CD14-positive monocyte (primary cell): ENCODE results near the gene PLPPR4. TPM values are rescaled to one million over a fixed set of nuclear protein-coding genes. Genes with fewer than 3 reads are reported as not detected.

Experiments used
- DNase-seq, 3 donors: peaks; one replicate each; pipeline ENCODE4 v3.0.0-alpha.2; 2011 to 2022
- H2AFZ ChIP-seq: 2 replicates; pipeline ENCODE4 v1.6.0; 2012; ENCODE audit warnings: mild to moderate bottlenecking, low read depth, low read length, inconsistent platforms; ENCODE audit not compliant: insufficient read depth, poor library complexity, severe bottlenecking
- H3K27ac ChIP-seq, 2 donors: 1 replicate in 1 of 2; 2 replicates in 1 of 2; pipeline ENCODE4 v1.5.1; 2012 to 2013; ENCODE audit warnings: low read length in 2 of 2, control low read depth in 1 of 2, inconsistent platforms in 1 of 2, low read depth in 1 of 2, mild to moderate bottlenecking in 1 of 2
- H3K27me3 ChIP-seq, 2 donors: one replicate each; pipeline versions ENCODE4 v1.6.0 to v1.6.1; 2011 to 2013; ENCODE audit warnings: low read length in 2 of 2; ENCODE audit not compliant: control insufficient read depth in 2 of 2, insufficient read depth in 2 of 2
- H3K36me3 ChIP-seq, 2 donors: replicated peaks in 1 of 2; 1 replicate in 1 of 2; 2 replicates in 1 of 2; pipeline versions ENCODE4 v1.5.1 to v1.6.1; 2012 to 2013; ENCODE audit warnings: low read length in 2 of 2, control low read depth in 1 of 2, inconsistent platforms in 1 of 2, mild to moderate bottlenecking in 1 of 2; ENCODE audit not compliant: insufficient read depth in 2 of 2, control insufficient read depth in 1 of 2
- H3K4me1 ChIP-seq, 2 donors: 1 replicate in 1 of 2; 2 replicates in 1 of 2; pipeline versions ENCODE4 v1.5.1 to v1.6.1; 2012 to 2013; ENCODE audit warnings: low read length in 2 of 2, control low read depth in 1 of 2, inconsistent platforms in 1 of 2, mild to moderate bottlenecking in 1 of 2, moderate library complexity in 1 of 2; ENCODE audit not compliant: insufficient read depth in 2 of 2, control insufficient read depth in 1 of 2
- H3K4me2 ChIP-seq: replicated peaks from 2 replicates; pipeline ENCODE3; 2012; ENCODE audit warnings: low read length, moderate library complexity, mild to moderate bottlenecking; ENCODE audit not compliant: poor library complexity, severe bottlenecking; ENCODE audit errors: extremely low read depth
- H3K4me3 ChIP-seq, 3 experiments: fragments of 200-600 bp in 1 of 3; sonication (generic) in 1 of 3; replicated peaks in 1 of 3; 1 replicate in 2 of 3; 2 replicates in 1 of 3; pipeline ENCODE4 v1.5.1; 2011 to 2013; ENCODE audit warnings: low read length in 3 of 3, mild to moderate bottlenecking in 3 of 3, control low read depth in 2 of 3, low read depth in 2 of 3, inconsistent platforms in 1 of 3, moderate library complexity in 1 of 3
- H3K79me2 ChIP-seq: 2 replicates; pipeline ENCODE4 v1.6.0; 2012; ENCODE audit warnings: mild to moderate bottlenecking, control low read depth, inconsistent platforms, low read length, moderate library complexity; ENCODE audit not compliant: insufficient read depth
- H3K9ac ChIP-seq: 2 replicates; pipeline ENCODE4 v1.6.0; 2017; ENCODE audit warnings: low read length, mild to moderate bottlenecking; ENCODE audit not compliant: insufficient read depth, poor library complexity, severe bottlenecking
- H3K9me3 ChIP-seq, 2 donors: replicated peaks in 1 of 2; 1 replicate in 1 of 2; 2 replicates in 1 of 2; pipeline versions ENCODE4 v1.5.1 to v1.6.1; 2012 to 2013; ENCODE audit warnings: low read length in 2 of 2, control low read depth in 1 of 2; ENCODE audit not compliant: control insufficient read depth in 1 of 2, insufficient read depth in 1 of 2
- H4K20me1 ChIP-seq: 2 replicates; pipeline ENCODE4 v1.6.0; 2012; ENCODE audit warnings: mild to moderate bottlenecking, low read length, control low read depth, moderate library complexity; ENCODE audit not compliant: insufficient read depth
- H3K27ac Mint-ChIP-seq, 7 donors: one replicate each; pipeline ENCODE4 v1.8.0; 2020; ENCODE audit warnings: mild to moderate bottlenecking in 7 of 7, mixed read lengths in 7 of 7, moderate library complexity in 6 of 7, inconsistent platforms in 2 of 7
- H3K27me3 Mint-ChIP-seq, 3 donors: one replicate each; pipeline ENCODE4 v1.8.0; 2021 to 2022; ENCODE audit warnings: low read depth in 3 of 3, mild to moderate bottlenecking in 3 of 3, mixed read lengths in 3 of 3, moderate library complexity in 3 of 3, inconsistent platforms in 1 of 3
- H3K36me3 Mint-ChIP-seq, 2 donors: one replicate each; pipeline ENCODE4 v1.8.0; 2020; ENCODE audit warnings: mixed read lengths in 2 of 2, inconsistent platforms in 1 of 2, mild to moderate bottlenecking in 1 of 2
- H3K4me1 Mint-ChIP-seq: one replicate; pipeline ENCODE4 v1.8.0; 2020; ENCODE audit warnings: mild to moderate bottlenecking, mixed read lengths
- H3K4me3 Mint-ChIP-seq, 2 donors: one replicate each; pipeline ENCODE4 v1.8.0; 2020; ENCODE audit warnings: mild to moderate bottlenecking in 2 of 2, mixed read lengths in 2 of 2, moderate library complexity in 1 of 2
- H3K9me3 Mint-ChIP-seq, 7 donors: one replicate each; pipeline ENCODE4 v1.8.0; 2020 to 2022; ENCODE audit warnings: mixed read lengths in 7 of 7, mild to moderate bottlenecking in 6 of 7, moderate library complexity in 6 of 7, inconsistent platforms in 2 of 7
- WGBS: methylation state at CpG from one replicate; pipeline ENCODE4 v1.1.5; 2013; ENCODE audit warnings: missing lambda C conversion rate; ENCODE audit not compliant: insufficient coverage; 5-methylcytosine and 5-hydroxymethylcytosine counted together
- intact Hi-C, 2 donors: fragments of 100-400 bp; cut with micrococcal nuclease; formaldehyde crosslinking; loops; one replicate each; pipeline versions ENCODE4 v1.15.0 to v1.15.1; 2023
- polyA plus RNA-seq, 3 donors: library from polyadenylated mRNA; depleted of rRNA in 1 of 3; unstranded in 2 of 3; stranded (reverse) in 1 of 3; fragments of 300-500 nt in 2 of 3; fragments of >200 nt in 1 of 3; fragmentation: Illumina TruSeq in 2 of 3; gene quantifications; 1 replicate in 2 of 3; 2 replicates in 1 of 3; pipeline ENCODE4 v1.2.3, GENCODE V29; 2012 to 2021
- TF ChIP-seq, protein P1 (sequence below): fragments of 200-600 bp; IDR thresholded peaks from one replicate; pipeline ENCODE4 v1.8.0; 2022; ENCODE audit warnings: antibody characterized with exemption, mild to moderate bottlenecking

Gene PLPPR4
- polyA plus RNA-seq, 3 donors, result not detected

DNA sequence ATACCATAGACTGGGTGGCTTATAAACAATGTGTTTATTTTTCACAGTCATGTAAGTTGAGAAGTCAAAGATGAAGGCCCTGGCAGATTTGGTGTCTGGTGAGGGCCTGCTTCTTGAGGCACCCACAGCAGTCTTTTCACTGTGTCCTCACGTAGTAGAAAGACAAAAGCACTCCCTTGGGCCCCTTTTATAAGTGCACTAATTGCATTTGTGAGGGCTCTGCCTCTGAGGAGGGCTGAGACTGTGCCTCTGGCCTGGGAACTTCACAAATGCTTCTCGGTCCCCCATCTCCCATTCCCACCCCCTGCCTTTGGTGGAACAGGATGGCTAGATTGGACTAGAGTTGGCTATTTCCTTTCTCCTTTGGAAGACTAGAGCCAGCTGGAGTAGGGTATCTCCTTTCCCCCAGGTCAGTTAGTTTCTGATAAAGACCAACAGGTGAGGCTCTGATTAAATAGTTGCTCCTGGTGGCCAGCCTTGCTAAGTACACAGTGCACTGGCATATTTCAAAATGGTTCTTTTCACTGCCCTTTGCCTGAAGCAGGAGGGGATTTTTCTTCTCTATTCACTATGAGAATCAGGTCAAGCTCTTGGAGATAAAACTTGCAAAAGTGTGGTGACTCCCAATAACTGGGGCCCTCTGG, 82.9 kb downstream of the PLPPR4 start:
- H3K4me1 ChIP-seq, result no peaks in the 10 kb centered on the region
- no peaks in the 10 kb centered on the region for H3K36me3 Mint-ChIP-seq
- intact Hi-C loops, result no loop called here
- peaks cover 0 to 5% (median 3%) of the 10 kb centered on the region in 7 donors for H3K9me3 Mint-ChIP-seq
- H3K4me2 ChIP-seq, result no peak overlapping the region
- H3K27me3 ChIP-seq, result no peaks in the 10 kb centered on the region
- H3K27me3 Mint-ChIP-seq, result no peaks in the 10 kb centered on the region
- no peaks in the 10 kb centered on the region for H3K36me3 ChIP-seq
- no peaks in the 10 kb centered on the region for H4K20me1 ChIP-seq
- no peak overlapping the region for H3K27ac ChIP-seq
- no peak overlapping the region for H3K4me3 Mint-ChIP-seq
- TF ChIP-seq, protein P1, sequence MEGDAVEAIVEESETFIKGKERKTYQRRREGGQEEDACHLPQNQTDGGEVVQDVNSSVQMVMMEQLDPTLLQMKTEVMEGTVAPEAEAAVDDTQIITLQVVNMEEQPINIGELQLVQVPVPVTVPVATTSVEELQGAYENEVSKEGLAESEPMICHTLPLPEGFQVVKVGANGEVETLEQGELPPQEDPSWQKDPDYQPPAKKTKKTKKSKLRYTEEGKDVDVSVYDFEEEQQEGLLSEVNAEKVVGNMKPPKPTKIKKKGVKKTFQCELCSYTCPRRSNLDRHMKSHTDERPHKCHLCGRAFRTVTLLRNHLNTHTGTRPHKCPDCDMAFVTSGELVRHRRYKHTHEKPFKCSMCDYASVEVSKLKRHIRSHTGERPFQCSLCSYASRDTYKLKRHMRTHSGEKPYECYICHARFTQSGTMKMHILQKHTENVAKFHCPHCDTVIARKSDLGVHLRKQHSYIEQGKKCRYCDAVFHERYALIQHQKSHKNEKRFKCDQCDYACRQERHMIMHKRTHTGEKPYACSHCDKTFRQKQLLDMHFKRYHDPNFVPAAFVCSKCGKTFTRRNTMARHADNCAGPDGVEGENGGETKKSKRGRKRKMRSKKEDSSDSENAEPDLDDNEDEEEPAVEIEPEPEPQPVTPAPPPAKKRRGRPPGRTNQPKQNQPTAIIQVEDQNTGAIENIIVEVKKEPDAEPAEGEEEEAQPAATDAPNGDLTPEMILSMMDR, result no peak
- no peaks in the 10 kb centered on the region for H3K4me1 Mint-ChIP-seq
- H3K27ac Mint-ChIP-seq, result no peak overlapping the region
- H3K9ac ChIP-seq, result no peak overlapping the region
- no peaks in the 10 kb centered on the region for H3K79me2 ChIP-seq
- WGBS, result 80% methylated on average over 1 of the region's 2 CpGs
- no peaks in the 10 kb centered on the region for H3K9me3 ChIP-seq
- H2AFZ ChIP-seq, result no peak overlapping the region
- DNase-seq, result no peak
- no peak overlapping the region for H3K4me3 ChIP-seq

DNA sequence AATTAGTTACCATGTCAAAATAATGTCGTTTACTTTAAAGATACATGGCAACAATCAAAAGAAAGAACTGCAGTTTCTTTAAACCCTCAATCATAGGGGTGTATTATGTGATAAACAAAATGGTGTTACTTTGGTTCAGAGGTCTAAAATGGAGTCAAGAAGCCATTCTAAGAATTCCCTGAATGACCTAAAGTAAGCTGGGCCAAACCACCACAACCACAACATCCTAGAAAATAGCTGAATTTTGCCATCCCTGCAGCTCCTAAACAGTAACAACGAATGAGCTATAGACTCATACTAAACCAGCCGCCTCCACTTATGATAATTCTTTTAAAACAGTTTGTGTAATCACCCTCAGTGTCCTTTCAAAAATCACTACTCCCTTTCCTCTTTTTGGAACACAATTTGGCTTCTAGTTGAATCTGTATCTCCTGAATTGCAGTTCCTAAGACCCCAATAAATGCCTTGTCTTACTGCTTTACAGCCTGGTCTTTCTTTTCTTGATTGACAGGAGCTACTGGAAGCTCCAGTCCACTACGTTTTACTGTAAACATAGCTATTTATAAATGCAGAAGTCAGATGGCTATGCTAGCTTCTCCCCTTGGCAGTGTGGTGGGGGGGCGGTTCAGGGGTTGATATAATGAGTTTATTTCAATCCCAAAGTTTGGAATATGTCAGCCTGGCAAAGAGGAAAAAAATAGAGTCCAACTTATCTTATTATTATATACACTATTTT, 84.3 kb downstream of the PLPPR4 start:
- Mint-ChIP-seq H3K27me3 (no peaks in the 10 kb centered on the region), H3K27ac (no peak overlapping the region), H3K4me3 (no peak overlapping the region), H3K4me1 (no peaks in the 10 kb centered on the region), H3K36me3 (no peaks in the 10 kb centered on the region), H3K9me3 (peaks cover 0 to 2% (median 0%) of the 10 kb centered on the region in 7 donors)
- H3K79me2 ChIP-seq, result no peaks in the 10 kb centered on the region
- no peak overlapping the region for H3K4me3 ChIP-seq
- no peak overlapping the region for H3K27ac ChIP-seq
- no peaks in the 10 kb centered on the region for H3K36me3 ChIP-seq
- H4K20me1 ChIP-seq, result no peaks in the 10 kb centered on the region
- intact Hi-C loops, result no loop called here
- no peak for DNase-seq
- 81% methylated on average over 2 of the region's 5 CpGs for WGBS
- no peak overlapping the region for H2AFZ ChIP-seq
- TF ChIP-seq, protein P1, result no peak
- no peaks in the 10 kb centered on the region for H3K9me3 ChIP-seq
- no peaks in the 10 kb centered on the region for H3K27me3 ChIP-seq
- no peaks in the 10 kb centered on the region for H3K4me1 ChIP-seq
- H3K9ac ChIP-seq, result no peak overlapping the region
- no peak overlapping the region for H3K4me2 ChIP-seq
